ENCODE measurements around the gene MAP3K9.

DNA sequence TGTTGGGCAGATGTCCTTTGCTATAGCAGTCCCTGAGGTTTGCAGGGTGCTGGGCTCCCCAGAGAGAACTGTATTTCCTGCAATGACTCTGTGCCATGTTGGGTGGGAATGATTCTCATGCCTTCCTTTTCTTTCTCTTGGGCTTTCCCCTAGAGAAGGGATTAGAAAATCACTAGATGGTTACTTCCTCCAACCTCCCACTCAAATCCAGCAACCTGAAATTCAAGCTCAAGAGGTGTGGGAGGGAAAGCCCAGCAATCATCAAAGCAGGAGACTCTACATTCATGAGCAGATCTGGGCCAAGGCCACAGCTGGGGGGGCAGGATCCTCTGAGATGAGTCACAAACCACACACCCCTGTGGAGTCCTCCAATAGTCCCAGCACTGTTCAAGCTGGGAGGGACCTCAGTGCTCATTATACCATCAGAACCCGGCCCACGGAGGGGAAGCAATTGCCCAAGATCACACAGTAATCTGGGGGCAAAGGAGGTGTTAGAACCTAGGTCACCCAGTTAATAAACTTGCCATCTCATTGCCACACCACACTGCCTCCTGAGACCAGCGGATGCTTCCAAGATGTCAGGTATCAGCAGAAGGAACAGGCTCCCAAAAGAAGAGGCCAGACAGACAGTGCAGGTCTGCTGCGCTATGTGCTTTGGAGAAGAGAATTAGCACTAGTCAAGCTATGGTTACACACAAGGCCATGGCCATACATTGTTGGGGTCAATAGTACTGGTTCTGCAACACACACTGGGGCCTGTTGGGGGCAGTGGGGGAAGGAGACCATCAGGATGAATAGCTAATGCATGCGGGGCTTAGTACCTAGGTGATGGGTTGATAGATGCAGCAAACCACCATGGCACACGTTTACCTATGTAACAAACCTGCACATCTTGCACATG, 101.9 kb downstream of the MAP3K9 start:
- TF ChIP-seq, protein P1, sequence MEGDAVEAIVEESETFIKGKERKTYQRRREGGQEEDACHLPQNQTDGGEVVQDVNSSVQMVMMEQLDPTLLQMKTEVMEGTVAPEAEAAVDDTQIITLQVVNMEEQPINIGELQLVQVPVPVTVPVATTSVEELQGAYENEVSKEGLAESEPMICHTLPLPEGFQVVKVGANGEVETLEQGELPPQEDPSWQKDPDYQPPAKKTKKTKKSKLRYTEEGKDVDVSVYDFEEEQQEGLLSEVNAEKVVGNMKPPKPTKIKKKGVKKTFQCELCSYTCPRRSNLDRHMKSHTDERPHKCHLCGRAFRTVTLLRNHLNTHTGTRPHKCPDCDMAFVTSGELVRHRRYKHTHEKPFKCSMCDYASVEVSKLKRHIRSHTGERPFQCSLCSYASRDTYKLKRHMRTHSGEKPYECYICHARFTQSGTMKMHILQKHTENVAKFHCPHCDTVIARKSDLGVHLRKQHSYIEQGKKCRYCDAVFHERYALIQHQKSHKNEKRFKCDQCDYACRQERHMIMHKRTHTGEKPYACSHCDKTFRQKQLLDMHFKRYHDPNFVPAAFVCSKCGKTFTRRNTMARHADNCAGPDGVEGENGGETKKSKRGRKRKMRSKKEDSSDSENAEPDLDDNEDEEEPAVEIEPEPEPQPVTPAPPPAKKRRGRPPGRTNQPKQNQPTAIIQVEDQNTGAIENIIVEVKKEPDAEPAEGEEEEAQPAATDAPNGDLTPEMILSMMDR (IDR thresholded peaks at IDR 0.05), result no peak
- no peak for TF ChIP-seq POLR2A (IDR thresholded peaks at IDR 0.05)

All from lower leg skin (tissue), 3 donors.